HFF-Myc (cell line): ENCODE data around the gene PAQR9.

Experiments
- DNase-seq: peaks from one replicate; pipeline ENCODE4 v3.0.0-alpha.2; 2011; ENCODE audit warnings: low read depth; ENCODE audit errors: extremely low read depth
- H3K4me3 ChIP-seq: replicated peaks from 2 replicates; pipeline ENCODE4 v1.5.1; 2011; ENCODE audit warnings: low read depth, mild to moderate bottlenecking, control low read depth, low read length
- CTCF ChIP-seq: IDR thresholded peaks from 2 replicates; pipeline ENCODE4 v1.5.1; 2012; ENCODE audit warnings: mild to moderate bottlenecking, low read depth, low read length, control low read depth; ENCODE audit errors: missing control alignments

Gene PAQR9

DNA sequence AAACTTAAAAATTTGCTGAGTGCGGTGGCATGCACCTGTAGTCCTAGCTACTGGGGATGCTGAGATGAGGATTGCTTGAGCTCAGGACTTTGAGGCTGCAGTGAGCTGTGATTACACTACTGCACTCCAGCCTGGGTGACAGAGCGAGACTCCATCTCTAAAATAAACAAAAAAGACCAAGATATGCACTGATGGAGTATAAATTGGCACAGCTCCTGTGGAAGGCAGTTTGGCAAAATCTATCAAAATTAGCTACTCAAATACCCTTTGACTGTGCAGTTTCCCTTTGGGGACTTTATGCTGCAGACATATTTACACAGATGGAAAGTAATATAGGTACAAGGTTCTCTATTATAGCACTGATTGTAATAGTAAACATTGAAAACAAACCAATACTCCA is 19.8 kb upstream of the PAQR9 start:
- no peak for DNase-seq
- H3K4me3 ChIP-seq, result no peak overlapping the region
- no peak for TF ChIP-seq CTCF

DNA sequence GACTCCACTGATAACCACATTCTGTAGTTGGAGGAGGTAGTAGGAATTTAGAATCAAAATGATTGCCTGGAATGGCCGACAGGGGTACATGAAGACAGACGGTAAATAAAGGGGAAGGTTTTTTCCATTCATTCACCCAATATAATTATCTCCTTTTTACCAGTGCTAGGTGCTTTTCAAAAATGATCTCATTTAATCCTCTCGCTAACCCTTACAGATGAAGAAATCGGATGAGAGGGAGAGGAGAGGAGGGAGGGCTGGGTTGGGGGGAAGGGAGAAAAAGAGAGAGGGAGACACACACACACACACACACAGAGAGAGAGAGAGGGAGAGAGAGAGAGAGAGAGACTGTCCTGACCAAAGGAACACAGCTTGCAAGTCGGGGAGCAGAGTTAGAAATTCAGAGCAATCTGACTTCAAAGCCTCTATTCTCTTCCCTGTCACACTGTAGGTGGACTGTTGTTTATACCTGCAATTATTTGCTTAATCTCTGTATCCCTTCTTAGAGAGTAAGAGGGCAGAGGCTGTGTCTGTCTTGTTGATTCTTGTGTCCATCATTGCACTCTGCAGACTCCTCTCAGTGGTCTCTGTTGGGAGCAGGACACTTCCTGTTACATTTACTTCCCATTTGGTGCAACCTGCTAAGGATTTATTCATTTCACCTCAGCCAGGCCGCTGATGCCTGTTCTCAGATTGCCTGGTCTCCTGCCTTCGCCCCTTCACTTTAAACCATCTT is 18.7 kb upstream of the PAQR9 start:
- no peak for TF ChIP-seq CTCF
- DNase-seq, result no peak
- no peak overlapping the region for H3K4me3 ChIP-seq

- DNase-seq, result no peak
- no peak overlapping the region for H3K4me3 ChIP-seq
- TF ChIP-seq CTCF, result peak; percentile 5
Measured at GRCh38 chr3:142981108-142981507, 17.6 kb upstream of the PAQR9 start.

GRCh38 chr3:142977399-142977728 is 13.9 kb upstream of the PAQR9 start:
- DNase-seq, result no peak
- no peak for TF ChIP-seq CTCF
- no peak overlapping the region for H3K4me3 ChIP-seq

DNA sequence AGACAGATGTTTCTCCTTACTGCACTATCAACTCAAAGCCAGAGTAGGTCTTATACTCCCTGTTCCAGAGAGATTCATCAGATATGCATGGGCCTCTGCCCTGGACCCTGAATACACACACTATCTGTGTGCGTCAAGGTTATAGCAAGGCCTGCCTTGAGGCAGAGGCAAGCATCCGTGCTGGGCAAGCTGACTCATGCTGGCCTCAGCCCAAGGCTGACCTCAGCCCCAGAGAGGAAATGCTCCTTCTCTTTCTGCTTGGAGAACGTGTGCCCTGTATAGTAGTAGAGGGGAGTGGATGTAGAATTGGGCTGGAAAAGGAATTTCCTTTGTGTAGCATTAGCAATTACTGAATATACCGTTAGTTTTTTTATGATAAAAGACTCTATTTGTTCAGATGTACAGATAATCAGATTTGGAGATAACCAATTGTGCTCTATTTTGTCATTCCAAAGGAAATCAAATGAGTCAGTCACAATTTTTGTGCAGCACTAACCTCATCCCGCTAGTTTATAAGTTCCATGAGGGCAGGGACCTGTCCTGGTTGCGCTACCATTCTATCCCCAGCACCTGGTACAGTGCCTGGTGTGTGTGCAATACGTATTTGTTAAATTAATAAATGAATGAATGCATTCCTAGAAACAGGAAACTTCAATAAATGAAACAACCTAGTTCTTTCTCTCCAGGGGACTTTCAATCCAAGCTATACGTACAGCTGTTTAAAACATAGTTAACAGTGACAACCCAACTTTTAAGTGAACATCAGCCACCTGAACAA is 13.3 kb upstream of the PAQR9 start:
- peak; percentile 86 for DNase-seq
- TF ChIP-seq CTCF, result no peak
- H3K4me3 ChIP-seq, result no peak overlapping the region

DNA sequence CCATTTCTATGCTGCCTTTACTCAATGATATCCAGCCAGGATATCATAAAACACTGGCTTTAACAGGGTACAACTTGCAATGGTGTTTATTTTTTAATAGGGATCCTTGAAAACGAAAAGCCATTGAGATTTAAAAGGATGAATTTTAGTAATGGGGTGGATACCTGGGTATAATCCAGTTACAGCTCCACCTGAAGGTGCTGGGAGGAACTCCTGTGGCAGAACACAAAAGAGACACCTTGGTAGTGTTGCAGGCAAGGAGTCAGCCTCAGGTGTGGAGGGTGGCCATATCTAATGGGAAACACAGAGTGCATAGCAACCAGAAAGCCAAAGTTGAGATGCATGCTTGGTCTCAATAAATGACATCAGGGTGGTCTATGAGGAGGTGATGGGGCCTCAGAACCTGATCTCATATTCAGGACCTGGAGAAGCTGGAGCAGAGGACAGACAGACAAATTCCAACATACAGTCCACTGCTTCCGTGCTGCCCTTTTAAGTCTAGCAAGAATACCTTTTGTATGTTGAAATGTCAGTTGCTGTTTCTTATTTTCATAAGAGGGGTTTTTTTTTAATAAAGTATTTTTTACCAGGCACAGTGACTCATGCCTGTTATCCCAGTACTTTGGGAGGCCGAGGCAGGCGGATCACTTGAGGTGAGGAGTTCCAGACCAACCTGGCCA is 12.0 kb upstream of the PAQR9 start:
- H3K4me3 ChIP-seq, result no peak overlapping the region
- no peak for TF ChIP-seq CTCF
- DNase-seq, result no peak
